H1 (cell line): Measurements from ENCODE around the gene MORN5. TPM values are rescaled to one million over a fixed set of nuclear protein-coding genes. Genes with fewer than 3 reads are reported as not detected.

Experiments
- CTCF ChIA-PET: fragments of 300-600 bp; sonication (Branson Sonifier 250); formaldehyde crosslinking; loops from one replicate; lab custom pipeline; 2021; ENCODE audit not compliant: partially characterized antibody; lab: Charles Lee
- POLR2A ChIA-PET: fragments of 300-600 bp; sonication (Branson Sonifier 250); formaldehyde crosslinking; loops from one replicate; lab custom pipeline; 2021; ENCODE audit warnings: inconsistent platforms; ENCODE audit not compliant: partially characterized antibody; lab: Charles Lee
- DNase-seq, 2 experiments: peaks; one replicate each; pipeline versions ENCODE4 v3.0.0 to v3.0.0-alpha.2; 2010 to 2022; ENCODE audit warnings: low spot score in 2 of 2, low read depth in 1 of 2, mixed read lengths in 1 of 2
- FAIRE-seq: peaks from 2 replicates; lab custom pipeline; 2011; peaks lifted over from hg19 to GRCh38; lab: Jason Lieb, UNC
- H2AFZ ChIP-seq: 2 replicates; pipeline ENCODE4 v1.8.1; 2012; ENCODE audit warnings: low read length, inconsistent platforms
- H2AK5ac ChIP-seq: 2 replicates; pipeline ENCODE4 v1.6.1; 2013; ENCODE audit warnings: low read depth, low read length
- H2BK120ac ChIP-seq: replicated peaks from 2 replicates; pipeline ENCODE3; 2013; ENCODE audit warnings: low read depth, low read length, inconsistent platforms
- H2BK12ac ChIP-seq: 2 replicates; pipeline ENCODE4 v1.6.1; 2013; ENCODE audit warnings: low read depth, low read length
- H2BK15ac ChIP-seq: 2 replicates; pipeline ENCODE4 v1.6.1; 2013; ENCODE audit warnings: low read length
- H2BK20ac ChIP-seq: 2 replicates; pipeline ENCODE4 v1.6.1; 2013; ENCODE audit warnings: low read length
- H2BK5ac ChIP-seq: 2 replicates; pipeline ENCODE4 v1.6.1; 2013; ENCODE audit warnings: low read depth, low read length
- H3K14ac ChIP-seq: 2 replicates; pipeline ENCODE4 v1.6.1; 2013; ENCODE audit warnings: inconsistent platforms; ENCODE audit not compliant: insufficient read length
- H3K18ac ChIP-seq: 2 replicates; pipeline ENCODE4 v1.6.1; 2013; ENCODE audit warnings: low read length; ENCODE audit errors: extremely low read depth
- H3K23ac ChIP-seq: 2 replicates; pipeline ENCODE4 v1.6.1; 2013; ENCODE audit warnings: inconsistent platforms; ENCODE audit not compliant: insufficient read length
- H3K23me2 ChIP-seq: 2 replicates; pipeline ENCODE4 v1.6.1; 2013; ENCODE audit warnings: low read depth, low read length
- H3K27ac ChIP-seq: 2 replicates; pipeline ENCODE4 v1.6.1; 2011; ENCODE audit warnings: low read depth, low read length, inconsistent platforms
- H3K27me3 ChIP-seq, 4 experiments: replicated peaks in 1 of 4; 1 replicate in 1 of 4; 2 replicates in 3 of 4; pipeline versions ENCODE4 v1.6.1 to v1.8.1; 2011 to 2013; ENCODE audit warnings: low read length in 3 of 4, mild to moderate bottlenecking in 3 of 4, inconsistent platforms in 2 of 4, mixed read lengths in 2 of 4, moderate library complexity in 1 of 4; ENCODE audit not compliant: control insufficient read depth in 3 of 4, insufficient read depth in 3 of 4; ENCODE audit errors: extremely low read depth in 1 of 4
- H3K36me3 ChIP-seq, 4 experiments: 2 replicates each; pipeline versions ENCODE4 v1.6.1 to v1.8.1; 2011 to 2013; ENCODE audit warnings: mild to moderate bottlenecking in 4 of 4, low read length in 3 of 4, moderate library complexity in 2 of 4, control low read depth in 1 of 4, inconsistent platforms in 1 of 4; ENCODE audit not compliant: insufficient read depth in 4 of 4, control insufficient read depth in 2 of 4
- H3K4ac ChIP-seq: replicated peaks from 2 replicates; pipeline ENCODE3; 2013; ENCODE audit warnings: low read length, low read depth, mixed read lengths, inconsistent platforms; ENCODE audit not compliant: insufficient read length
- H3K4me1 ChIP-seq, 4 experiments: replicated peaks in 1 of 4; 1 replicate in 1 of 4; 2 replicates in 3 of 4; pipeline versions ENCODE4 v1.6.1 to v1.8.1; 2011 to 2013; ENCODE audit warnings: low read length in 3 of 4, inconsistent platforms in 2 of 4, mixed read lengths in 1 of 4; ENCODE audit not compliant: insufficient read depth in 4 of 4, control insufficient read depth in 3 of 4
- H3K4me2 ChIP-seq, 2 experiments: 2 replicates each; pipeline versions ENCODE4 v1.6.1 to v1.8.1; 2011 to 2013; ENCODE audit warnings: low read depth in 2 of 2, low read length in 2 of 2, control low read depth in 1 of 2, inconsistent platforms in 1 of 2, mild to moderate bottlenecking in 1 of 2; ENCODE audit not compliant: insufficient read depth in 1 of 2
- H3K4me3 ChIP-seq, 4 experiments: fragments of 200-600, 300-600 bp in 1 of 4; sonication (generic), shearing (Covaris generic), sonication (Bioruptor Twin) in 1 of 4; 2 replicates each; pipeline versions ENCODE4 v1.5.1 to v1.8.1; 2011 to 2016; ENCODE audit warnings: low read length in 4 of 4, low read depth in 3 of 4, control low read depth in 2 of 4, inconsistent platforms in 2 of 4, mild to moderate bottlenecking in 2 of 4, mixed read lengths in 1 of 4, moderate library complexity in 1 of 4; ENCODE audit not compliant: insufficient read depth in 2 of 4; ENCODE audit errors: extremely low read depth in 1 of 4
- H3K56ac ChIP-seq: replicated peaks from 2 replicates; pipeline ENCODE3; 2013; ENCODE audit warnings: low read depth, mild to moderate bottlenecking, mixed read lengths, low read length, inconsistent platforms; ENCODE audit not compliant: insufficient read length
- H3K79me1 ChIP-seq: 2 replicates; pipeline ENCODE4 v1.6.1; 2013; ENCODE audit warnings: low read depth, low read length, control low read depth
- H3K79me2 ChIP-seq, 2 experiments: 2 replicates each; pipeline versions ENCODE4 v1.6.1 to v1.8.1; 2012 to 2013; ENCODE audit warnings: low read length in 2 of 2, mild to moderate bottlenecking in 2 of 2, inconsistent platforms in 1 of 2; ENCODE audit not compliant: insufficient read depth in 2 of 2, control insufficient read depth in 1 of 2
- H3K9ac ChIP-seq, 4 experiments: replicated peaks in 1 of 4; 1 replicate in 1 of 4; 2 replicates in 3 of 4; pipeline versions ENCODE4 v1.6.1 to v1.8.1; 2011 to 2013; ENCODE audit warnings: low read depth in 3 of 4, low read length in 3 of 4, control low read depth in 2 of 4, mild to moderate bottlenecking in 2 of 4, moderate library complexity in 2 of 4, inconsistent platforms in 1 of 4; ENCODE audit errors: extremely low read depth in 1 of 4
- H3K9me3 ChIP-seq, 2 experiments: 2 replicates each; pipeline versions ENCODE4 v1.6.1 to v1.8.1; 2012 to 2013; ENCODE audit warnings: mild to moderate bottlenecking in 2 of 2, moderate library complexity in 2 of 2, control low read depth in 1 of 2, inconsistent platforms in 1 of 2, low read depth in 1 of 2, low read length in 1 of 2, mixed read lengths in 1 of 2; ENCODE audit not compliant: insufficient read depth in 2 of 2
- H4K20me1 ChIP-seq, 2 experiments: replicated peaks in 1 of 2; 2 replicates each; pipeline versions ENCODE3 to v1.8.1; 2011 to 2013; ENCODE audit warnings: inconsistent platforms in 2 of 2, low read length in 2 of 2, mild to moderate bottlenecking in 1 of 2; ENCODE audit not compliant: insufficient read depth in 2 of 2, control insufficient read depth in 1 of 2
- H4K5ac ChIP-seq: 2 replicates; pipeline ENCODE4 v1.6.1; 2013; ENCODE audit warnings: low read length, low read depth, mixed read lengths, inconsistent platforms; ENCODE audit not compliant: insufficient read length
- H4K8ac ChIP-seq: 2 replicates; pipeline ENCODE4 v1.8.0; 2013; ENCODE audit warnings: mild to moderate bottlenecking, moderate library complexity, low read length, inconsistent platforms; ENCODE audit not compliant: insufficient read depth; ENCODE audit errors: extremely low read depth
- H4K91ac ChIP-seq: replicated peaks from 2 replicates; pipeline ENCODE3; 2013; ENCODE audit warnings: low read length, mixed read lengths, inconsistent platforms; ENCODE audit not compliant: insufficient read length
- GABPA ChIP-seq: IDR thresholded peaks from 2 replicates; pipeline ENCODE4 v1.6.1; 2011; ENCODE audit warnings: mild to moderate bottlenecking, low read length, moderate library complexity, borderline replicate concordance; ENCODE audit not compliant: insufficient read depth
- KDM1A ChIP-seq: fragments of 200-600, 300-600 bp; sonication (generic); IDR thresholded peaks from 2 replicates; pipeline ENCODE4 v1.7.1; 2016; ENCODE audit warnings: mild to moderate bottlenecking, low read length, borderline replicate concordance
- WGBS, 2 experiments: shearing (Covaris generic) in 1 of 2; methylation state at CpG; one replicate each; pipeline versions ENCODE4 v1.1.6 to v1.1.7; 2013 to 2015; ENCODE audit warnings: low lambda C conversion rate in 2 of 2, mixed read lengths in 2 of 2, inconsistent platforms in 1 of 2, low coverage in 1 of 2, missing lambda C conversion rate in 1 of 2; ENCODE audit not compliant: insufficient replicate concordance in 2 of 2, insufficient coverage in 1 of 2, insufficient read length in 1 of 2; ENCODE audit errors: extremely low coverage in 1 of 2, missing lambda C conversion rate in 1 of 2; 5-methylcytosine and 5-hydroxymethylcytosine counted together
- polyA plus RNA-seq, 7 experiments: library from polyadenylated mRNA; depleted of rRNA in 3 of 7; stranded (reverse) in 5 of 7; unstranded in 2 of 7; fragments of >200 nt in 5 of 7; fragments of 200-250 nt in 2 of 7; gene quantifications; 1 replicate in 5 of 7; 2 replicates in 1 of 7; 4 replicates in 1 of 7; pipeline versions ENCODE4 v1.2.1 to v1.2.3, GENCODE V29; 2011 to 2013; ENCODE audit warnings: missing spikeins in 2 of 7, mixed read lengths in 2 of 7
- total RNA-seq: library from RNA; stranded (reverse); fragmentation: NEBNext Ultra II Directional; extraction: Animal tissue kit (Norgen Biotek cat#: 25700); gene quantifications from 2 replicates; pipeline ENCODE4 v1.2.1, GENCODE V29; 2021

Gene MORN5
- total and polyA plus RNA-seq, 2 of the 8 experiments (the other 6 are each of a cell fraction or from before 2014, with no cell fraction given) = not detected

DNA sequence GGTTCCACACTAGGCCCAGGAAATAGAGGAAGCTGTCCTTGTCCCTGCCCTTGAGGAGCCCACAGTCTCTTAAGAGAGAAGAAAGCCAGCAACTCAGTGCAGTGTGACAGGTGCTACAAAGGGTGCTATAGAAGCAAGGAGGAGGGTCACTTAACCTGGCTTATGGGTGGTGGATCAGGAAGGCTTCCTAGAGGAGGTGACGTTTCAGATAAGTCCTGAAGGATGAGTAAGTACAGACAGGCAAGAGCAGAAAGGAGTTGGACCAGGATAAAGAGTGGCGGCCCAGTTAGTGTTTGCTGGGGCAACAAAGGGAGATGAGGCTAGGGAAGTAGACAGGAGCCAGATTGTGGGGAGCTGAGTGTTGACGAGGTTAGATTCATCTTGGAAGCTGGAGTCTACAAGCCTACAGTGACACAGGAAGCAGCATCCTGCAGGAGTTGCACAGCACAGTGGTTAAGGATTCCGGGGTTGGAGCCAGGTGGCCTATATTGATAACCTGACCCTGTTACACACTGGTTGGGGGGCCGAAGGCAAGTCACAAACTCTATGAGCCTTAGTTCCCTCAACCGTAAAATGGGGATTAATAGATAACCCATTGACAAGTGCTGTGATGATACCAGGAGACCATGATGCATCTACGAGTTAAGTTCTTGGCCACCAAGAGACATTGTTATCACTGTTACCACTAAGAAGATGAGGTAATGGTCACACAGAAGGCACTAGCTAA lies 74.5 kb downstream of the MORN5 start:
- Histone ChIP-seq H2BK20ac (no peak overlapping the region), H3K56ac (no peak overlapping the region), H4K8ac (no peak overlapping the region), H4K5ac (no peak overlapping the region), H3K18ac (no peak overlapping the region)
- no peak for FAIRE-seq
- POLR2A ChIA-PET = no interaction called here
- no peak for TF ChIP-seq GABPA
- no peak for TF ChIP-seq KDM1A
- TF ChIP-seq, all 59 proteins: peak for 0
- Histone ChIP-seq H3K9ac (no peak overlapping the region), H4K91ac (no peak overlapping the region), H3K36me3 (no peaks in the 10 kb centered on the region), H2BK12ac (no peak overlapping the region), H2AFZ (no peak overlapping the region), H2AK5ac (no peak overlapping the region), H3K9me3 (no peaks in the 10 kb centered on the region), H3K27ac (no peak overlapping the region), H3K79me1 (no peaks in the 10 kb centered on the region), H3K23ac (no peak overlapping the region), H3K23me2 (no peaks in the 10 kb centered on the region), H3K4ac (no peak overlapping the region), H3K4me1 (peaks cover 0 to 2% (median 0%) of the 10 kb centered on the region in 4 experiments; a peak in 1 of 7 replicates), H2BK15ac (no peak overlapping the region), H3K79me2 (no peaks in the 10 kb centered on the region), H2BK120ac (no peak overlapping the region), H3K4me3 (no peak overlapping the region), H4K20me1 (peaks cover 0 to 6% of the 10 kb centered on the region in 2 experiments), H3K27me3 (peaks cover 13 to 32% (median 23%) of the 10 kb centered on the region in 4 experiments), H3K4me2 (no peak overlapping the region), H3K14ac (no peak overlapping the region), H2BK5ac (no peak overlapping the region)
- WGBS, 2 experiments = 85% methylated on average over 7 of the region's 7 CpGs; no CpG with 5 or more reads in 1 of the 2 experiments
- CTCF ChIA-PET = interaction anchor here (0.8 to 1.8 kb wide), 6 partner anchors 11 to 129 kb away, joined by 3 to 5 read pairs (median 3); no protein-coding TSS in a partner anchor
- DNase-seq = no peak
